PC-9 (cell line): Measurements from ENCODE around the gene TGFBR1.

ENCODE experiments used
- CTCF ChIP-seq: fragments of 200-600 bp; sonication (generic); conservative IDR thresholded peaks from 2 replicates; pipeline ENCODE4 v1.6.1; 2017; ENCODE audit warnings: mixed run types, antibody characterized with exemption, mild to moderate bottlenecking, moderate library complexity
- EZH2 ChIP-seq: fragments of 200-600 bp; sonication (generic); IDR thresholded peaks from 2 replicates; pipeline ENCODE4 v1.8.0; 2017; ENCODE audit warnings: antibody characterized with exemption, low read depth

GRCh38 chr9:99141849-99142248 is 36.9 kb downstream of the TGFBR1 start:
- TF ChIP-seq CTCF, result no peak
- no peak for TF ChIP-seq EZH2
